ENCODE measurements around the gene C1orf210.

The C1orf210 gene

GRCh38 chr1:43292679-43293078 lies 7.3 kb upstream of the C1orf210 start:
- no peak overlapping the region for H3K27ac ChIP-seq

GRCh38 chr1:43292216-43292615 lies 6.8 kb upstream of the C1orf210 start:
- TF ChIP-seq ZFX (IDR thresholded peaks at IDR 0.05) (no peak), CTCF (conservative IDR thresholded peaks at IDR 0.05) (no peak)
- H3K27ac ChIP-seq: no peak overlapping the region

More at GRCh38 chr1:43292679-43293078, 7.3 kb upstream of the C1orf210 start:
- no peak for TF ChIP-seq CTCF (conservative IDR thresholded peaks at IDR 0.05)
- TF ChIP-seq ZFX (IDR thresholded peaks at IDR 0.05): no peak

- no peak overlapping the region for H3K27ac ChIP-seq
- TF ChIP-seq ZFX (IDR thresholded peaks at IDR 0.05) (no peak), CTCF (conservative IDR thresholded peaks at IDR 0.05) (no peak)
Measured at GRCh38 chr1:43288785-43289706, 3.7 kb upstream of the C1orf210 start.

GRCh38 chr1:43288058-43288784 lies 2.8 kb upstream of the C1orf210 start:
- H3K27ac ChIP-seq: no peak overlapping the region
- no peak for TF ChIP-seq ZFX (IDR thresholded peaks at IDR 0.05)
- TF ChIP-seq CTCF (conservative IDR thresholded peaks at IDR 0.05): no peak

- TF ChIP-seq ZFX (IDR thresholded peaks at IDR 0.05): no peak
- no peak for TF ChIP-seq CTCF (conservative IDR thresholded peaks at IDR 0.05)
- peak overlapping the region; percentile 66; the same call in 1 of the 2 replicates for H3K27ac ChIP-seq
Measured at GRCh38 chr1:43286533-43286932, 1.2 kb upstream of the C1orf210 start.

- H3K27ac ChIP-seq: peak overlapping the region; percentile 66
- TF ChIP-seq ZFX (IDR thresholded peaks at IDR 0.05) (no peak), CTCF (conservative IDR thresholded peaks at IDR 0.05) (no peak)
Measured at GRCh38 chr1:43286115-43286514, 734 bp upstream of the C1orf210 start.

Data from C4-2B (cell line).